Measurements from ENCODE around the gene MAPK12. TPM values are rescaled to one million over a fixed set of nuclear protein-coding genes. Genes with fewer than 3 reads are reported as not detected.
A peak's percentile ranks its signal among the peaks of the same experiment; 100 is the strongest.

Gene MAPK12
- total and polyA plus RNA-seq, 10 of the 15 experiments (the other 5 are each of a cell fraction or from before 2014, with no cell fraction given), result 1.1 to 38.9 (median 16.3) TPM

DNA sequence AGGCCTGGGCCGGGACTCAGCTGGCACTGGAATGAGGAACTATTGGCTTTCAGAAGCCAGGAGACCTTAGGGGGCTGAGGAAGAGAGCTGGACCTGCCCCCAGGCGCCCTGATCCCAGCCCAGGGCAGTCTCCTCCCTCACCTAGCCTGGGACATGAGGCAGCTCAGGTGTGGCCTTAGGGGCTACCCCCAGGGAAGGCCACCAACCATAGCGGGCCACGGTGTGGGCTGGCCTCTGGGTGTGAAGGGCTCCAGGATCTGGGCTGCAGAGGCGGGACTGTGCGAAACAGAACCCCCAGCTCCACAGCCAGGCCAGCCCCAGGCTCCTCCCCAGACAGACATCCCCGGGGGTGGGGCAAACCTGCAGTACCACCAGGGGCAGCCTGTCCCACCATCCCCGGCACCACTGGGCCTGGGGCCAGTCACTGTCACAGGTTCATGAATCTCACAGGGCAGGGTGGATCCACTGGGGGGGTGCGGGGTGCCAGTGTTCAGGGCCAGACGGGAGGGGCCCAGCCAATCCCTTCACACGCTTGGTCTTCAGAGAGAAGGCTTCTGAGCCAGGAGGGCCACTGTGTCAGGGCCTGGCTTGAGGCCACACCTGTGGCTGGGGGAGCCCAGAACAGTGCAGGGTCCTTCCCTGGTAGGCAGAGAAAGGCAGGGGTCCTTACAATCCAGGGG lies 42.5 kb upstream of the MAPK12 start (continued):
- TF ChIP-seq, protein P1, sequence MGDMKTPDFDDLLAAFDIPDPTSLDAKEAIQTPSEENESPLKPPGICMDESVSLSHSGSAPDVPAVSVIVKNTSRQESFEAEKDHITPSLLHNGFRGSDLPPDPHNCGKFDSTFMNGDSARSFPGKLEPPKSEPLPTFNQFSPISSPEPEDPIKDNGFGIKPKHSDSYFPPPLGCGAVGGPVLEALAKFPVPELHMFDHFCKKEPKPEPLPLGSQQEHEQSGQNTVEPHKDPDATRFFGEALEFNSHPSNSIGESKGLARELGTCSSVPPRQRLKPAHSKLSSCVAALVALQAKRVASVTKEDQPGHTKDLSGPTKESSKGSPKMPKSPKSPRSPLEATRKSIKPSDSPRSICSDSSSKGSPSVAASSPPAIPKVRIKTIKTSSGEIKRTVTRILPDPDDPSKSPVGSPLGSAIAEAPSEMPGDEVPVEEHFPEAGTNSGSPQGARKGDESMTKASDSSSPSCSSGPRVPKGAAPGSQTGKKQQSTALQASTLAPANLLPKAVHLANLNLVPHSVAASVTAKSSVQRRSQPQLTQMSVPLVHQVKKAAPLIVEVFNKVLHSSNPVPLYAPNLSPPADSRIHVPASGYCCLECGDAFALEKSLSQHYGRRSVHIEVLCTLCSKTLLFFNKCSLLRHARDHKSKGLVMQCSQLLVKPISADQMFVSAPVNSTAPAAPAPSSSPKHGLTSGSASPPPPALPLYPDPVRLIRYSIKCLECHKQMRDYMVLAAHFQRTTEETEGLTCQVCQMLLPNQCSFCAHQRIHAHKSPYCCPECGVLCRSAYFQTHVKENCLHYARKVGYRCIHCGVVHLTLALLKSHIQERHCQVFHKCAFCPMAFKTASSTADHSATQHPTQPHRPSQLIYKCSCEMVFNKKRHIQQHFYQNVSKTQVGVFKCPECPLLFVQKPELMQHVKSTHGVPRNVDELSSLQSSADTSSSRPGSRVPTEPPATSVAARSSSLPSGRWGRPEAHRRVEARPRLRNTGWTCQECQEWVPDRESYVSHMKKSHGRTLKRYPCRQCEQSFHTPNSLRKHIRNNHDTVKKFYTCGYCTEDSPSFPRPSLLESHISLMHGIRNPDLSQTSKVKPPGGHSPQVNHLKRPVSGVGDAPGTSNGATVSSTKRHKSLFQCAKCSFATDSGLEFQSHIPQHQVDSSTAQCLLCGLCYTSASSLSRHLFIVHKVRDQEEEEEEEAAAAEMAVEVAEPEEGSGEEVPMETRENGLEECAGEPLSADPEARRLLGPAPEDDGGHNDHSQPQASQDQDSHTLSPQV (IDR thresholded peaks at IDR 0.05), result no peak
- TF ChIP-seq FOS (IDR thresholded peaks at IDR 0.05; ENCODE audit: borderline replicate concordance, extremely low read depth, insufficient read length) (no peak), RELA (IDR thresholded peaks at IDR 0.05; ENCODE audit: borderline replicate concordance, partially characterized antibody) (no peak), SRF (IDR thresholded peaks at IDR 0.05; ENCODE audit: low read depth in 2 of 2, low read length in 2 of 2) (no peak), IKZF1 (conservative IDR thresholded peaks at IDR 0.05) (peak; percentile 28; the same call in 1 of the 2 replicates), TCF7 (IDR thresholded peaks at IDR 0.05; ENCODE audit: borderline replicate concordance) (no peak)
- TF ChIP-seq, protein P2, sequence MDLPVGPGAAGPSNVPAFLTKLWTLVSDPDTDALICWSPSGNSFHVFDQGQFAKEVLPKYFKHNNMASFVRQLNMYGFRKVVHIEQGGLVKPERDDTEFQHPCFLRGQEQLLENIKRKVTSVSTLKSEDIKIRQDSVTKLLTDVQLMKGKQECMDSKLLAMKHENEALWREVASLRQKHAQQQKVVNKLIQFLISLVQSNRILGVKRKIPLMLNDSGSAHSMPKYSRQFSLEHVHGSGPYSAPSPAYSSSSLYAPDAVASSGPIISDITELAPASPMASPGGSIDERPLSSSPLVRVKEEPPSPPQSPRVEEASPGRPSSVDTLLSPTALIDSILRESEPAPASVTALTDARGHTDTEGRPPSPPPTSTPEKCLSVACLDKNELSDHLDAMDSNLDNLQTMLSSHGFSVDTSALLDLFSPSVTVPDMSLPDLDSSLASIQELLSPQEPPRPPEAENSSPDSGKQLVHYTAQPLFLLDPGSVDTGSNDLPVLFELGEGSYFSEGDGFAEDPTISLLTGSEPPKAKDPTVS (IDR thresholded peaks at IDR 0.05; ENCODE audit: low read depth, low read length), result no peak
